Adrenal gland (tissue), 5 donors: ENCODE data around the gene CCDC174.

Source experiments
- POLR2A ChIP-seq, 2 donors: fragments of 450-650 bp; IDR thresholded peaks; one replicate each; pipeline ENCODE4 v1.6.1; 2017; ENCODE audit warnings: antibody characterized with exemption in 2 of 2, mild to moderate bottlenecking in 2 of 2, moderate library complexity in 1 of 2
- TF ChIP-seq, protein P1 (sequence below), 6 experiments: fragments of 450-650 bp in 4 of 6; fragments of 200-600 bp in 2 of 6; sonication (generic) in 1 of 6; IDR thresholded peaks; 1 replicate in 5 of 6; 2 replicates in 1 of 6; pipeline versions ENCODE4 v1.5.1 to v1.8.0; 2016 to 2021; ENCODE audit warnings: antibody characterized with exemption in 6 of 6, mild to moderate bottlenecking in 2 of 6, moderate library complexity in 1 of 6
- donor health status: DM: no; HTN: no; CAD: no.

DNA sequence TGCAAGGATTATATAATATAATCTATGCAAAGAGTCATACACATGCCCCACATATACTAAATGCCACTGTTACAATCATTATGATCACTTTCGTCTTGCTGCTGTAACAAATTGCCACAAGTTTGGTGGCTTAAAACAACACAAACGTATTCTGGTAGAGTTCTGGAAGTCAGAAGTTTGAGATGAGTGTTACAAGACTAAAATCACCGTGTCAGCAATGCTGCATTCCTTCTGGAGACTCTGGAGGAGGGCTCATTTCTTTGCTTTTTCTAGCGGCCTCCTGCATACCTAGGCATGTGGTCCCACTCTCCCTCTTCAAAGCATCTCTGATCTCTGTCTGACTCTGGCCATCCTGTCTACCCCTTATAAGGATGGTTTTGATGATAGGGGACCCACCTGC lies 1.4 kb upstream of the CCDC174 start:
- TF ChIP-seq, protein P1, sequence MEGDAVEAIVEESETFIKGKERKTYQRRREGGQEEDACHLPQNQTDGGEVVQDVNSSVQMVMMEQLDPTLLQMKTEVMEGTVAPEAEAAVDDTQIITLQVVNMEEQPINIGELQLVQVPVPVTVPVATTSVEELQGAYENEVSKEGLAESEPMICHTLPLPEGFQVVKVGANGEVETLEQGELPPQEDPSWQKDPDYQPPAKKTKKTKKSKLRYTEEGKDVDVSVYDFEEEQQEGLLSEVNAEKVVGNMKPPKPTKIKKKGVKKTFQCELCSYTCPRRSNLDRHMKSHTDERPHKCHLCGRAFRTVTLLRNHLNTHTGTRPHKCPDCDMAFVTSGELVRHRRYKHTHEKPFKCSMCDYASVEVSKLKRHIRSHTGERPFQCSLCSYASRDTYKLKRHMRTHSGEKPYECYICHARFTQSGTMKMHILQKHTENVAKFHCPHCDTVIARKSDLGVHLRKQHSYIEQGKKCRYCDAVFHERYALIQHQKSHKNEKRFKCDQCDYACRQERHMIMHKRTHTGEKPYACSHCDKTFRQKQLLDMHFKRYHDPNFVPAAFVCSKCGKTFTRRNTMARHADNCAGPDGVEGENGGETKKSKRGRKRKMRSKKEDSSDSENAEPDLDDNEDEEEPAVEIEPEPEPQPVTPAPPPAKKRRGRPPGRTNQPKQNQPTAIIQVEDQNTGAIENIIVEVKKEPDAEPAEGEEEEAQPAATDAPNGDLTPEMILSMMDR (IDR thresholded peaks at IDR 0.05): no peak
- TF ChIP-seq POLR2A (IDR thresholded peaks at IDR 0.05): no peak
